GM06990 (cell line): ENCODE results near the gene VCL.
"Not testable (repeated sequence)": the region's sequence is repeated elsewhere in the genome, so short reads cannot be mapped to it uniquely, and the experiment has no call there.

Source experiments
- DNase-seq: peaks from one replicate; pipeline ENCODE4 v3.0.0-alpha.2; 2011; ENCODE audit not compliant: insufficient read length; ENCODE audit errors: extremely low read depth
- H3K27me3 ChIP-seq: replicated peaks from 2 replicates; pipeline ENCODE4 v1.6.0; 2011; ENCODE audit warnings: low read length; ENCODE audit not compliant: control insufficient read depth, insufficient read depth
- H3K36me3 ChIP-seq: 2 replicates; pipeline ENCODE4 v1.5.1; 2011; ENCODE audit warnings: low read length; ENCODE audit not compliant: control insufficient read depth, insufficient read depth
- H3K4me3 ChIP-seq: replicated peaks from 2 replicates; pipeline ENCODE4 v1.5.1; 2011; ENCODE audit warnings: low read depth, mild to moderate bottlenecking, control low read depth, low read length
- CTCF ChIP-seq: IDR thresholded peaks from 2 replicates; pipeline ENCODE4 v1.5.1; 2011; ENCODE audit warnings: low read length, control low read depth, mild to moderate bottlenecking, inconsistent platforms; ENCODE audit not compliant: insufficient read depth, poor library complexity, severe bottlenecking

Gene VCL

GRCh38 chr10:74058658-74059057 is 60.7 kb downstream of the VCL start:
- no peak for DNase-seq
- peak; percentile 43 for TF ChIP-seq CTCF
- Histone ChIP-seq H3K36me3 (no peaks in the 10 kb centered on the region), H3K4me3 (no peak overlapping the region), H3K27me3 (no peaks in the 10 kb centered on the region)

- H3K27me3 ChIP-seq: no peaks in the 10 kb centered on the region
- no peak for DNase-seq
- H3K4me3 ChIP-seq: no peak overlapping the region
- H3K36me3 ChIP-seq: no peaks in the 10 kb centered on the region
- no peak for TF ChIP-seq CTCF
Measured at GRCh38 chr10:74061104-74061503, 63.2 kb downstream of the VCL start.

- H3K27me3 ChIP-seq, H3K4me3 ChIP-seq, DNase-seq, H3K36me3 ChIP-seq: not testable (repeated sequence)
Measured at GRCh38 chr10:74061978-74062377, 64.1 kb downstream of the VCL start.

- TF ChIP-seq CTCF: no peak
- no peak for DNase-seq
- Histone ChIP-seq H3K4me3 (no peak overlapping the region), H3K36me3 (no peaks in the 10 kb centered on the region), H3K27me3 (no peaks in the 10 kb centered on the region)
Measured at GRCh38 chr10:74063256-74063655, 65.3 kb downstream of the VCL start.

GRCh38 chr10:74067373-74068352 is 69.7 kb downstream of the VCL start:
- TF ChIP-seq CTCF: no peak
- Histone ChIP-seq H3K36me3 (no peaks in the 10 kb centered on the region), H3K27me3 (no peaks in the 10 kb centered on the region), H3K4me3 (no peak overlapping the region)
- no peak for DNase-seq

GRCh38 chr10:74071157-74071556 is 73.2 kb downstream of the VCL start:
- no peak overlapping the region for H3K4me3 ChIP-seq
- DNase-seq: no peak
- H3K36me3 ChIP-seq: no peaks in the 10 kb centered on the region
- no peaks in the 10 kb centered on the region for H3K27me3 ChIP-seq
- no peak for TF ChIP-seq CTCF
